ENCODE measurements around the gene STAB1.

The STAB1 gene

GRCh38 chr3:52536369-52537164 lies 41.4 kb downstream of the STAB1 start, which contains the start of gene UQCC5:
Gene UQCC5, plus strand, starts transcription at chr3:52536605. Its CDS starts 151 bp downstream, at chr3:52536756.
- peak; percentile 93 to 99 (median 96) for DNase-seq

GRCh38 chr3:52537165-52537620 lies 42.1 kb downstream of the STAB1 start:
- no peak for DNase-seq

- DNase-seq = no peak
Observed at GRCh38 chr3:52537726-52538421, 42.7 kb downstream of the STAB1 start.

GRCh38 chr3:52539010-52539653 lies 44.0 kb downstream of the STAB1 start:
- DNase-seq = no peak

- DNase-seq = no peak
Observed at GRCh38 chr3:52541050-52541449, 45.9 kb downstream of the STAB1 start.

GRCh38 chr3:52544937-52545336 lies 49.8 kb downstream of the STAB1 start:
- DNase-seq = no peak

- no peak for DNase-seq
Observed at GRCh38 chr3:52546111-52546901, 51.2 kb downstream of the STAB1 start.

- DNase-seq = no peak
Observed at GRCh38 chr3:52547143-52547542, 52.0 kb downstream of the STAB1 start.

GRCh38 chr3:52551118-52551517 lies 56.0 kb downstream of the STAB1 start:
- DNase-seq = no peak

GRCh38 chr3:52552089-52552488 lies 57.0 kb downstream of the STAB1 start:
- DNase-seq = no peak

GRCh38 chr3:52554026-52554755 lies 59.1 kb downstream of the STAB1 start:
- no peak for DNase-seq

- no peak for DNase-seq
Observed at GRCh38 chr3:52555056-52555455, 59.9 kb downstream of the STAB1 start.

GRCh38 chr3:52557011-52557960 lies 62.1 kb downstream of the STAB1 start:
- no peak for DNase-seq

- DNase-seq = no peak
Observed at GRCh38 chr3:52558436-52558835, 63.3 kb downstream of the STAB1 start.

GRCh38 chr3:52561028-52561747 lies 66.0 kb downstream of the STAB1 start:
- DNase-seq = no peak

- no peak for DNase-seq
Observed at GRCh38 chr3:52563984-52564383, 68.8 kb downstream of the STAB1 start.

- DNase-seq = no peak
Observed at GRCh38 chr3:52568069-52568468, 72.9 kb downstream of the STAB1 start.

- DNase-seq = no peak
Observed at GRCh38 chr3:52570076-52570475, 74.9 kb downstream of the STAB1 start.

GRCh38 chr3:52572221-52572620 lies 77.1 kb downstream of the STAB1 start:
- no peak for DNase-seq
